HepG2 (cell line): ENCODE measurements around the gene PARVA. TPM values are rescaled to one million over a fixed set of nuclear protein-coding genes. Genes with fewer than 3 reads are reported as not detected.

ENCODE experiments used
- ATAC-seq: fragments of 200-7000 bp; cut with Tn5 transposase; 3 replicates; pipeline ENCODE4 v1.9.1; 2020; ENCODE audit warnings: mild to moderate bottlenecking, moderate library complexity
- BruUV-seq: library from RNA; stranded (reverse); fragments of 400-500 nt; replicated peaks from 2 replicates; lab custom pipeline; 2021; lab: Mats Ljungman, UMichigan
- CTCF ChIA-PET: fragments of 300-600 bp; formaldehyde crosslinking; extraction: SDS; loops from one replicate; lab custom pipeline; 2021; ENCODE audit warnings: low total read pairs, inconsistent platforms, low intra/inter-chr PET ratio; lab: Yijun Ruan, JAX
- POLR2A ChIA-PET: fragments of 350-600 bp; sonication (Branson Sonifier 250); formaldehyde crosslinking; loops from one replicate; lab custom pipeline; 2020; ENCODE audit warnings: antibody characterized with exemption, inconsistent platforms; lab: Yijun Ruan, JAX
- DNase-seq: peaks from one replicate; pipeline ENCODE4 v3.0.0-alpha.2; 2015; ENCODE audit warnings: low spot score
- FAIRE-seq: peaks from 3 replicates; lab custom pipeline; 2011; peaks lifted over from hg19 to GRCh38; lab: Jason Lieb, UNC
- H2AFZ ChIP-seq: one replicate; pipeline ENCODE4 v1.6.1; 2011; ENCODE audit warnings: low read length, inconsistent platforms
- H3K27ac ChIP-seq: fragments of 300-600 bp; 3 replicates; pipeline ENCODE4 v1.8.0; 2011; ENCODE audit warnings: mixed run types, mild to moderate bottlenecking, mixed read lengths, low read length, inconsistent platforms; ENCODE audit not compliant: insufficient read depth; ENCODE audit errors: extremely low read length
- H3K27me3 ChIP-seq, 2 experiments: fragments of 200-600 bp in 1 of 2; 2 replicates in 1 of 2; 3 replicates in 1 of 2; pipeline versions ENCODE4 v1.6.0 to v1.8.0; 2011; ENCODE audit warnings: low read length in 2 of 2, mild to moderate bottlenecking in 2 of 2, moderate library complexity in 2 of 2, inconsistent platforms in 1 of 2; ENCODE audit not compliant: insufficient read depth in 2 of 2, control insufficient read depth in 1 of 2
- H3K36me3 ChIP-seq, 2 experiments: fragments of 200-600 bp in 1 of 2; replicated peaks in 1 of 2; 2 replicates in 1 of 2; 3 replicates in 1 of 2; pipeline versions ENCODE4 v1.5.1 to v1.8.0; 2011; ENCODE audit warnings: low read length in 2 of 2, inconsistent platforms in 1 of 2; ENCODE audit not compliant: insufficient read depth in 2 of 2, control insufficient read depth in 1 of 2
- H3K4me1 ChIP-seq: 2 replicates; pipeline ENCODE4 v1.5.1; 2012; ENCODE audit warnings: low read length, inconsistent platforms; ENCODE audit not compliant: insufficient read depth
- H3K4me2 ChIP-seq: 2 replicates; pipeline ENCODE4 v1.6.0; 2011; ENCODE audit warnings: low read depth, low read length, inconsistent platforms
- H3K4me3 ChIP-seq, 3 experiments: fragments of 200-600 bp in 1 of 3; sonication (generic), shearing (Covaris generic) in 1 of 3; replicated peaks in 1 of 3; 2 replicates each; pipeline ENCODE4 v1.5.1; 2011 to 2016; ENCODE audit warnings: low read length in 3 of 3, inconsistent platforms in 2 of 3, low read depth in 2 of 3, mild to moderate bottlenecking in 2 of 3, control low read depth in 1 of 3, mixed read lengths in 1 of 3; ENCODE audit not compliant: insufficient read depth in 1 of 3
- H3K79me2 ChIP-seq: one replicate; pipeline ENCODE4 v1.6.1; 2011; ENCODE audit warnings: low read length, inconsistent platforms; ENCODE audit not compliant: insufficient read depth
- H3K9ac ChIP-seq: 2 replicates; pipeline ENCODE4 v1.6.0; 2011; ENCODE audit warnings: mild to moderate bottlenecking, low read depth, low read length, inconsistent platforms; ENCODE audit not compliant: insufficient read depth
- H3K9me3 ChIP-seq: 2 replicates; pipeline ENCODE4 v1.5.1; 2012; ENCODE audit warnings: mild to moderate bottlenecking, low read length
- H4K20me1 ChIP-seq: 2 replicates; pipeline ENCODE4 v1.6.0; 2011; ENCODE audit warnings: inconsistent platforms, mild to moderate bottlenecking, low read length, moderate library complexity; ENCODE audit not compliant: insufficient read depth
- CBX1 ChIP-seq: IDR thresholded peaks from one replicate; pipeline ENCODE4 v1.6.1; 2016; ENCODE audit warnings: antibody characterized with exemption, low read depth
- CC2D1A ChIP-seq: sonication (generic); formaldehyde crosslinking; IDR thresholded peaks from 2 replicates; pipeline ENCODE4 v1.8.1; 2023; ENCODE audit warnings: mild to moderate bottlenecking, missing genetic modification reagents
- ETV5 ChIP-seq: IDR thresholded peaks from 2 replicates; pipeline ENCODE4 v1.6.1; 2018; ENCODE audit warnings: missing biosample characterization, missing genetic modification reagents, inconsistent platforms, borderline replicate concordance
- HIVEP1 ChIP-seq: sonication (generic); formaldehyde crosslinking; IDR thresholded peaks from 2 replicates; pipeline ENCODE4 v1.4.0; 2020; ENCODE audit warnings: mild to moderate bottlenecking, missing genetic modification reagents
- MED8 ChIP-seq: sonication (generic); formaldehyde crosslinking; IDR thresholded peaks from 2 replicates; pipeline ENCODE4 v1.8.1; 2023; ENCODE audit warnings: mild to moderate bottlenecking, missing genetic modification reagents; ENCODE audit not compliant: insufficient replicate concordance
- NCOA5 ChIP-seq: sonication (generic); formaldehyde crosslinking; IDR thresholded peaks from 2 replicates; pipeline ENCODE4 v1.4.0; 2020; ENCODE audit warnings: missing genetic modification reagents
- POLR2A ChIP-seq, 2 experiments: IDR thresholded peaks; 2 replicates each; pipeline ENCODE4 v1.6.1; 2011; ENCODE audit warnings: low read depth in 2 of 2, low read length in 2 of 2, mild to moderate bottlenecking in 1 of 2, moderate library complexity in 1 of 2; ENCODE audit not compliant: insufficient read depth in 1 of 2
- SIN3B ChIP-seq: fragments of 150-350 bp; IDR thresholded peaks from 2 replicates; pipeline ENCODE4 v1.6.1; 2014; ENCODE audit warnings: low read length
- SNAI1 ChIP-seq: sonication (generic); formaldehyde crosslinking; IDR thresholded peaks from 2 replicates; pipeline ENCODE4 v1.5.0; 2020; ENCODE audit warnings: mild to moderate bottlenecking, missing genetic modification reagents, borderline replicate concordance
- SP1 ChIP-seq, 2 experiments: fragments of 450-650 bp in 1 of 2; sonication (generic) in 1 of 2; formaldehyde crosslinking in 1 of 2; IDR thresholded peaks; 2 replicates each; pipeline versions ENCODE4 v1.4.0 to v1.6.1; 2016 to 2020; ENCODE audit warnings: missing genetic modification reagents in 1 of 2
- THAP8 ChIP-seq: sonication (generic); formaldehyde crosslinking; IDR thresholded peaks from 2 replicates; pipeline ENCODE4 v1.5.1; 2020; ENCODE audit warnings: missing genetic modification reagents, mild to moderate bottlenecking, borderline replicate concordance
- ZNF275 ChIP-seq: sonication (generic); formaldehyde crosslinking; IDR thresholded peaks from 2 replicates; pipeline ENCODE4 v1.8.0; 2022; ENCODE audit warnings: missing genetic modification reagents, mild to moderate bottlenecking, inconsistent platforms, borderline replicate concordance
- ZNF468 ChIP-seq: sonication (generic); formaldehyde crosslinking; IDR thresholded peaks from 2 replicates; pipeline ENCODE4 v1.8.0; 2022; ENCODE audit warnings: mild to moderate bottlenecking, moderate library complexity, missing genetic modification reagents
- WGBS: methylation state at CpG from one replicate; pipeline ENCODE4 v1.1.6; 2017; ENCODE audit warnings: low lambda C conversion rate; 5-methylcytosine and 5-hydroxymethylcytosine counted together
- in situ Hi-C: cut with HindIII; loops from 2 replicates; pipeline ENCODE4 v1.10.0; 2017; ENCODE audit warnings: low pct_unique_long_range_greater_than_20kb; ENCODE audit not compliant: extremely low pct_ligation_motif_present
- intact Hi-C: fragments of 100-400 bp; cut with micrococcal nuclease; formaldehyde crosslinking; loops from one replicate; pipeline ENCODE4 v1.10.0; 2022; ENCODE audit not compliant: unreplicated experiment
- polyA plus RNA-seq, 8 experiments: library from polyadenylated mRNA; depleted of rRNA in 3 of 8; stranded (reverse) in 7 of 8; unstranded in 1 of 8; fragments of >200 nt; fragmentation: Illumina TruSeq in 4 of 8; extraction: Trizol in 4 of 8; gene quantifications; 2 replicates each; pipeline versions ENCODE4 v1.2.1 to v1.2.3, GENCODE V29; 2011 to 2016; ENCODE audit warnings: low read depth in 4 of 8, missing spikeins in 1 of 8, mixed read lengths in 1 of 8; ENCODE audit not compliant: insufficient read depth in 1 of 8
- total RNA-seq, 5 experiments: library from RNA; depleted of rRNA; stranded (reverse); fragments of >200 nt; fragmentation: Illumina TruSeq; extraction: Trizol; gene quantifications; 2 replicates each; pipeline ENCODE4 v1.2.3, GENCODE V29; 2016; ENCODE audit warnings: low read depth in 1 of 5

Gene PARVA
- total and polyA plus RNA-seq, 2 of the 13 experiments (the other 11 are each of a cell fraction or from before 2014, with no cell fraction given): 5.9 to 9.1 TPM

GRCh38 chr11:12560861-12561260, 183.5 kb downstream of the PARVA start:
- Histone ChIP-seq H3K4me2 (no peak overlapping the region), H3K9me3 (no peaks in the 10 kb centered on the region), H3K9ac (no peak overlapping the region), H3K27me3 (no peaks in the 10 kb centered on the region; a peak in 1 of 5 replicates), H3K4me1 (peaks cover 7% of the 10 kb centered on the region), H3K79me2 (no peaks in the 10 kb centered on the region), H3K27ac (no peak overlapping the region), H3K36me3 (no peaks in the 10 kb centered on the region), H4K20me1 (no peaks in the 10 kb centered on the region), H2AFZ (no peak overlapping the region), H3K4me3 (no peak overlapping the region)
- TF ChIP-seq CC2D1A (CRISPR knock-in tag) (no peak), SNAI1 (CRISPR knock-in tag) (no peak), ETV5 (CRISPR knock-in tag) (no peak), MED8 (CRISPR knock-in tag) (no peak), THAP8 (CRISPR knock-in tag) (no peak), POLR2A (IDR thresholded peaks at IDR 0.05; ENCODE audit: insufficient read depth in 1 of 2, low read depth in 2 of 2, low read length in 2 of 2) (no peak), ZNF275 (no peak), NCOA5 (CRISPR knock-in tag) (no peak), CBX1 (no peak), HIVEP1 (CRISPR knock-in tag) (no peak), ZNF468 (CRISPR knock-in tag) (no peak), SIN3B (no peak), SP1 (IDR thresholded peaks at IDR 0.05) (no peak), SP1 (CRISPR knock-in tag; IDR thresholded peaks at IDR 0.05) (no peak)
- DNase-seq (no peak), FAIRE-seq (no peak), ATAC-seq (no peak)
- ChIA-PET CTCF (no interaction called here), POLR2A (no interaction called here)
- in situ Hi-C loops: no loop called here
- no TSS peak for BruUV-seq
- intact Hi-C loops: no loop called here
- 15% methylated on average over 2 of the region's 2 CpGs for WGBS
